SH-SY5Y (cell line): ENCODE data around the gene PRR20G.

Source experiments
- GATA2 ChIP-seq: IDR thresholded peaks from 2 replicates; pipeline ENCODE4 v1.6.1; 2011; ENCODE audit warnings: mild to moderate bottlenecking, low read depth, low read length
- GATA3 ChIP-seq: IDR thresholded peaks from 2 replicates; pipeline ENCODE4 v1.6.1; 2011; ENCODE audit warnings: low read depth, mild to moderate bottlenecking, low read length, moderate library complexity

DNA sequence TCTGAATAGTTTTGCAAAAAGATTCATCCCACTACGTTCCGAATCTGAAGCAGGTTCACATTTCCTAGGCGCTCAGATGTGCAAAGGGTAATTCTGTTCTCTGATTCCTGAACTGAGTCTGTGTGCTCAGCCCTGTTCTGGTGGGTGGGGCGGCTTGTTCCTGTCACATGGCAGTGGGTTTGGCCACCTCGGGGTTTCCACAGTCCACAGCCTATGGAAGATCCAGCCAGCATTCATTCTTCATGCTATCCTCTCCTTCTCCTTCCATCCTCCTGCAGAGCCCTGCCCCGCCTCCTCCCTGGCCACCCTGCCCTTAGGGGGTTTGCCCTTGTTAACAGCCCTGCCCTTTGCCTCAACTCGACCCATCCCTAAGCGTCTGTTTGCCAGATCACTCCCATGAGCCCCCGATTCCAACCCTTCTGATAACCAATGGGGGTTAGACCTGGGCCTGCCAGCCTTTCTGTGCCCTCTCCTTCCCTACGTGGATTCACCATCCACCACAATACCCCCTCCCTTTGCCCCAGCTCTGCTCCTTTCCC lies 31.0 kb downstream of the PRR20G start:
- TF ChIP-seq GATA3: no peak
- no peak for TF ChIP-seq GATA2
